GM12878 (cell line): ENCODE data around the gene VEGFB. TPM values are rescaled to one million over a fixed set of nuclear protein-coding genes. Genes with fewer than 3 reads are reported as not detected.

ENCODE experiments used
- ATAC-seq: fragments of 200-7000 bp; cut with Tn5 transposase; 3 replicates; pipeline ENCODE4 v1.9.1; 2020; ENCODE audit warnings: mild to moderate bottlenecking, moderate library complexity
- BruUV-seq: library from RNA; stranded (reverse); fragments of 400-500 nt; replicated peaks from 2 replicates; lab custom pipeline; 2021; lab: Mats Ljungman, UMichigan
- CTCF ChIA-PET: fragments of 300-600 bp; sonication (Branson Sonifier 250); formaldehyde crosslinking; extraction: SDS; loops from one replicate; lab custom pipeline; 2021; ENCODE audit warnings: inconsistent platforms; lab: Yijun Ruan, JAX
- POLR2A ChIA-PET: fragments of 350-600 bp; formaldehyde crosslinking; extraction: SDS; loops from one replicate; lab custom pipeline; 2021; ENCODE audit warnings: inconsistent platforms; lab: Charles Lee
- RAD21 ChIA-PET: fragments of 300-600 bp; sonication (Branson Sonifier 250); formaldehyde crosslinking; loops from one replicate; lab custom pipeline; 2023; ENCODE audit warnings: antibody characterized with exemption; ENCODE audit not compliant: unreplicated experiment; lab: Charles Lee
- SMC1A ChIA-PET: fragments of 300-600 bp; sonication (Branson Sonifier 250); formaldehyde crosslinking; loops from one replicate; lab custom pipeline; 2023; ENCODE audit not compliant: unreplicated experiment, uncharacterized antibody; lab: Charles Lee
- DNase-seq: peaks from one replicate; pipeline ENCODE4 v3.0.0-alpha.2; 2011; ENCODE audit warnings: low read depth, low spot score
- FAIRE-seq: peaks from 3 replicates; lab custom pipeline; 2011; peaks lifted over from hg19 to GRCh38; lab: Jason Lieb, UNC
- H2AFZ ChIP-seq: 2 replicates; pipeline ENCODE4 v1.6.0; 2011; ENCODE audit warnings: low read depth, low read length, control low read depth; ENCODE audit not compliant: control insufficient read depth
- H3K27ac ChIP-seq: 2 replicates; pipeline ENCODE4 v1.5.1; 2011; ENCODE audit warnings: control low read depth; ENCODE audit not compliant: control insufficient read depth, insufficient read depth
- H3K27me3 ChIP-seq, 2 experiments: replicated peaks in 1 of 2; 2 replicates each; pipeline versions ENCODE4 v1.6.0 to v1.6.1; 2011; ENCODE audit warnings: low read length in 1 of 2; ENCODE audit not compliant: control insufficient read depth in 2 of 2, insufficient read depth in 2 of 2
- H3K36me3 ChIP-seq, 2 experiments: 2 replicates each; pipeline ENCODE4 v1.5.1; 2011; ENCODE audit warnings: low read length in 1 of 2; ENCODE audit not compliant: control insufficient read depth in 2 of 2, insufficient read depth in 2 of 2
- H3K4me1 ChIP-seq: 2 replicates; pipeline ENCODE4 v1.6.1; 2011; ENCODE audit warnings: mild to moderate bottlenecking, low read length, moderate library complexity, mixed read lengths; ENCODE audit not compliant: control insufficient read depth, insufficient read depth
- H3K4me2 ChIP-seq: 2 replicates; pipeline ENCODE4 v1.6.0; 2011; ENCODE audit warnings: control low read depth; ENCODE audit not compliant: control insufficient read depth, insufficient read depth
- H3K4me3 ChIP-seq: fragments of 200-600 bp; sonication (generic); 2 replicates; pipeline ENCODE4 v1.5.1; 2016
- H3K79me2 ChIP-seq: 2 replicates; pipeline ENCODE4 v1.6.0; 2011; ENCODE audit warnings: low read length; ENCODE audit not compliant: control insufficient read depth, insufficient read depth
- H3K9ac ChIP-seq: 2 replicates; pipeline ENCODE4 v1.8.0; 2011; ENCODE audit warnings: low read length, control low read depth, mixed read lengths; ENCODE audit not compliant: control insufficient read depth, insufficient read depth
- H3K9me3 ChIP-seq: replicated peaks from 3 replicates; pipeline ENCODE4 v1.5.1; 2011; ENCODE audit warnings: mild to moderate bottlenecking, low read length; ENCODE audit not compliant: control insufficient read depth, insufficient read depth
- H4K20me1 ChIP-seq: 2 replicates; pipeline ENCODE4 v1.6.0; 2011; ENCODE audit not compliant: control insufficient read depth, insufficient read depth
- JUND ChIP-seq: IDR thresholded peaks from 2 replicates; pipeline ENCODE4 v1.6.1; 2012; ENCODE audit warnings: low read depth, mild to moderate bottlenecking, low read length, improper control_type of control experiment, moderate library complexity
- MTA2 ChIP-seq: fragments of 450-650 bp; IDR thresholded peaks from 2 replicates; pipeline ENCODE4 v1.6.1; 2016; ENCODE audit warnings: low read depth, mild to moderate bottlenecking, moderate library complexity
- NRF1 ChIP-seq: conservative IDR thresholded peaks from 2 replicates; pipeline ENCODE4 v1.6.1; 2011; ENCODE audit warnings: mild to moderate bottlenecking, low read depth, low read length, improper control_type of control experiment
- POLR2AphosphoS5 ChIP-seq: IDR thresholded peaks from 2 replicates; pipeline ENCODE4 v1.6.1; 2011; ENCODE audit warnings: mild to moderate bottlenecking, low read length, inconsistent platforms
- SMC3 ChIP-seq: IDR thresholded peaks from 2 replicates; pipeline ENCODE4 v1.6.1; 2011; ENCODE audit warnings: low read length, improper control_type of control experiment, borderline replicate concordance
- YBX1 ChIP-seq: fragments of 450-650 bp; IDR thresholded peaks from 2 replicates; pipeline ENCODE4 v1.6.1; 2016; ENCODE audit warnings: antibody characterized with exemption
- WGBS: methylation state at CpG from one replicate; pipeline ENCODE4 v1.1.6; 2016; ENCODE audit warnings: low lambda C conversion rate; ENCODE audit not compliant: insufficient replicate concordance, insufficient coverage; ENCODE audit errors: missing lambda C conversion rate; 5-methylcytosine and 5-hydroxymethylcytosine counted together
- in situ Hi-C: fragments of 300-500 bp; cut with MboI; formaldehyde crosslinking; loops from 9 replicates; pipeline ENCODE4 v1.14.3; 2018; ENCODE audit warnings: mixed read lengths
- intact Hi-C: fragments of 100-400 bp; cut with micrococcal nuclease; formaldehyde crosslinking; loops from one replicate; pipeline ENCODE4 v1.14.2; 2022; ENCODE audit not compliant: unreplicated experiment
- polyA plus RNA-seq, 11 experiments: library from polyadenylated mRNA; depleted of rRNA in 4 of 11; unstranded in 6 of 11; stranded (reverse) in 5 of 11; fragments of >200 nt; fragmentation: Nextera tagmentation in 4 of 11; fragmentation: Illumina TruSeq in 1 of 11; extraction: Ambion mirVana in 4 of 11; extraction: Trizol in 1 of 11; gene quantifications; 1 replicate in 1 of 11; 2 replicates in 10 of 11; pipeline versions ENCODE4 v1.2.1 to v1.2.3, GENCODE V29; 2011 to 2016; ENCODE audit warnings: inconsistent platforms in 2 of 11, missing spikeins in 2 of 11, low read depth in 1 of 11
- total RNA-seq, 4 experiments: library from RNA; depleted of rRNA in 3 of 4; stranded (reverse); fragments of >200 nt in 3 of 4; fragmentation: Illumina TruSeq in 1 of 4; extraction: Trizol in 1 of 4; gene quantifications; 2 replicates each; pipeline versions ENCODE4 v1.2.1 to v1.2.3, GENCODE V29; 2013 to 2021
- TF ChIP-seq, protein P1 (sequence below): fragments of 450-650 bp; formaldehyde crosslinking; IDR thresholded peaks from 2 replicates; pipeline ENCODE4 v1.4.0; 2020; ENCODE audit warnings: mild to moderate bottlenecking, moderate library complexity

Gene VEGFB
- total and polyA plus RNA-seq, 10 of the 15 experiments (the other 5 are each of a cell fraction or from before 2014, with no cell fraction given): 7.0 to 75.8 (median 20.3) TPM

DNA sequence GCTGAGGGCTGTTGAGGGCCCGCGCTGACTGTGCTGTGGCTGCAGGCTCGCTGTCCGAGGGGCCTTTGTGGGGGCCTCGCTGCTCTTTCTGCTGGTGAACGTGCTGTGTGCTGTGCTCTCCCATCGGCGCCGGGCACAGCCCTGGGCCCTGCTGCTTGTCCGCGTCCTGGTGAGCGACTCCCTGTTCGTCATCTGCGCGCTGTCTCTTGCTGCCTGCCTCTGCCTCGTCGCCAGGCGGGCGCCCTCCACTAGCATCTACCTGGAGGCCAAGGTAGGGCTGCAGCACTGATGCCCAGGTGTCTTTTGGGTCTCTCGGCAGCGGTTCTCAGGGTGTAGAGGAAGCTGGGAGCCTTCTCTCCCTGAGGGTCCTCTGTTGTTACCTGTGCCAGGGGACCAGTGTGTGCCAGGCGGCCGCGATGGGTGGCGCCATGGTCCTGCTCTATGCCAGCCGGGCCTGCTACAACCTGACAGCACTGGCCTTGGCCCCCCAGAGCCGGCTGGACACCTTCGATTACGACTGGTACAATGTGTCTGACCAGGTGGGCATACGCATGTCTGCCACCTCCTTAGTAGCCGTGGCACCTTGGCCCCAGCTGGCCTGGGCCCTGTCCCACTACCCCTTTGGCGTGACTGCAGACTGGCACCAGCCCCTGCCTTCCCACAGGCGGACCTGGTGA, 53.4 kb downstream of the VEGFB start:
- in situ Hi-C loops: no loop called here
- DNase-seq (no peak), ATAC-seq (no peak)
- Histone ChIP-seq H3K4me1 (peaks cover 7% of the 10 kb centered on the region), H3K9ac (no peak overlapping the region)
- WGBS: 87% methylated on average over 31 of the region's 33 CpGs
- TF ChIP-seq POLR2AphosphoS5: no peak
- no peak for TF ChIP-seq MTA2
- TF ChIP-seq, protein P1, sequence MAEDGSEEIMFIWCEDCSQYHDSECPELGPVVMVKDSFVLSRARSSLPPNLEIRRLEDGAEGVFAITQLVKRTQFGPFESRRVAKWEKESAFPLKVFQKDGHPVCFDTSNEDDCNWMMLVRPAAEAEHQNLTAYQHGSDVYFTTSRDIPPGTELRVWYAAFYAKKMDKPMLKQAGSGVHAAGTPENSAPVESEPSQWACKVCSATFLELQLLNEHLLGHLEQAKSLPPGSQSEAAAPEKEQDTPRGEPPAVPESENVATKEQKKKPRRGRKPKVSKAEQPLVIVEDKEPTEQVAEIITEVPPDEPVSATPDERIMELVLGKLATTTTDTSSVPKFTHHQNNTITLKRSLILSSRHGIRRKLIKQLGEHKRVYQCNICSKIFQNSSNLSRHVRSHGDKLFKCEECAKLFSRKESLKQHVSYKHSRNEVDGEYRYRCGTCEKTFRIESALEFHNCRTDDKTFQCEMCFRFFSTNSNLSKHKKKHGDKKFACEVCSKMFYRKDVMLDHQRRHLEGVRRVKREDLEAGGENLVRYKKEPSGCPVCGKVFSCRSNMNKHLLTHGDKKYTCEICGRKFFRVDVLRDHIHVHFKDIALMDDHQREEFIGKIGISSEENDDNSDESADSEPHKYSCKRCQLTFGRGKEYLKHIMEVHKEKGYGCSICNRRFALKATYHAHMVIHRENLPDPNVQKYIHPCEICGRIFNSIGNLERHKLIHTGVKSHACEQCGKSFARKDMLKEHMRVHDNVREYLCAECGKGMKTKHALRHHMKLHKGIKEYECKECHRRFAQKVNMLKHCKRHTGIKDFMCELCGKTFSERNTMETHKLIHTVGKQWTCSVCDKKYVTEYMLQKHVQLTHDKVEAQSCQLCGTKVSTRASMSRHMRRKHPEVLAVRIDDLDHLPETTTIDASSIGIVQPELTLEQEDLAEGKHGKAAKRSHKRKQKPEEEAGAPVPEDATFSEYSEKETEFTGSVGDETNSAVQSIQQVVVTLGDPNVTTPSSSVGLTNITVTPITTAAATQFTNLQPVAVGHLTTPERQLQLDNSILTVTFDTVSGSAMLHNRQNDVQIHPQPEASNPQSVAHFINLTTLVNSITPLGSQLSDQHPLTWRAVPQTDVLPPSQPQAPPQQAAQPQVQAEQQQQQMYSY: no peak
- no peak for TF ChIP-seq YBX1
- no peak for TF ChIP-seq JUND
- no peak for TF ChIP-seq NRF1
- TF ChIP-seq SMC3: no peak
- TF ChIP-seq, all 136 proteins: peak for 0
- peaks cover 0 to 2% of the 10 kb centered on the region in 2 experiments; a peak in 2 of 4 replicates for H3K36me3 ChIP-seq
- H3K27ac ChIP-seq: no peak overlapping the region
- peaks cover 15% of the 10 kb centered on the region for H3K79me2 ChIP-seq
- ChIA-PET SMC1A (interaction anchor here (1.4 kb wide), 1 partner anchor 82 kb away, joined by 3 read pairs; no protein-coding TSS in a partner anchor), CTCF (interaction anchor here (0.9 to 2.3 kb wide), 3 partner anchors 13 to 83 kb away, joined by 3 to 7 read pairs (median 4); partner anchors contain the start of gene CATSPERZ), RAD21 (no interaction called here), POLR2A (interaction anchor here (0.5 kb wide), 1 partner anchor 602 kb away, joined by 4 read pairs; no protein-coding TSS in a partner anchor)
- H3K27me3 ChIP-seq: peaks cover under 1 to 5% of the 10 kb centered on the region in 2 experiments
- H4K20me1 ChIP-seq: no peaks in the 10 kb centered on the region
- H3K9me3 ChIP-seq: no peaks in the 10 kb centered on the region
- H3K4me2 ChIP-seq: no peak overlapping the region
- intact Hi-C loops: no loop called here
- no peak overlapping the region for H2AFZ ChIP-seq
- BruUV-seq: no TSS peak
- H3K4me3 ChIP-seq: no peak overlapping the region
- no peak for FAIRE-seq
